Activated CD8-positive, alpha-beta memory T cell treated with anti-CD3 and anti-CD28 coated beads, Interleukin-2, amount 50 U/mL, for 24 hours (primary cell): Measurements from ENCODE around the gene NME7.
"Not testable (repeated sequence)": the region's sequence is repeated elsewhere in the genome, so short reads cannot be mapped to it uniquely, and the experiment has no call there.

Source experiments
- DNase-seq: peaks from one replicate; pipeline ENCODE4 v3.0.0-alpha.2; 2020; ENCODE audit errors: extremely low read depth

NME7 gene

GRCh38 chr1:169305948-169306347, 61.6 kb downstream of the NME7 start:
- no peak for DNase-seq

DNA sequence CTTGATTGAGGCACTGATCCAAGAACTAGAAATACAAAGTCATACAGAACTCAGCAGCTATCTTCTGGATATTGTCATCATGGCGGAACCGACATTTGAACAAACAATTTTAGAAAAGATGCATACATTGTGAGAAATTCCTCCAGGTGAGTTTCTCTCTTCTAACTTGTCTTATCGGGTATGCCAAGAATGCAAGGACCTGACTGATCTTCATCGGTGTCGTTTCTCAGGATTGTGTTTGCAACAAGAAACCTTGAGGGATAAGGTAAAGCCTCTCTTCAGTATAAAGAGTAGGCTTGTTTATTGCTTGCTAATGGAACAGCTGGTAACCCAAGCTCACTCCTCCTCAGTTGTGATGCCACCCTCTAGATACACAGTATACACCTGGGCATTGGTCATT, 62.2 kb downstream of the NME7 start:
- no peak for DNase-seq

- no peak for DNase-seq
Measured at GRCh38 chr1:169300854-169301253, 66.7 kb downstream of the NME7 start.

- DNase-seq = no peak
Measured at GRCh38 chr1:169298441-169298840, 69.2 kb downstream of the NME7 start.

- no peak for DNase-seq
Measured at GRCh38 chr1:169295846-169296245, 71.8 kb downstream of the NME7 start.

- no peak for DNase-seq
Measured at GRCh38 chr1:169295425-169295824, 72.2 kb downstream of the NME7 start.

- no peak for DNase-seq
Measured at GRCh38 chr1:169289016-169289415, 78.6 kb downstream of the NME7 start.

GRCh38 chr1:169288011-169288414, 79.6 kb downstream of the NME7 start:
- no peak for DNase-seq

- DNase-seq = no peak
Measured at GRCh38 chr1:169287280-169287679, 80.3 kb downstream of the NME7 start.

DNA sequence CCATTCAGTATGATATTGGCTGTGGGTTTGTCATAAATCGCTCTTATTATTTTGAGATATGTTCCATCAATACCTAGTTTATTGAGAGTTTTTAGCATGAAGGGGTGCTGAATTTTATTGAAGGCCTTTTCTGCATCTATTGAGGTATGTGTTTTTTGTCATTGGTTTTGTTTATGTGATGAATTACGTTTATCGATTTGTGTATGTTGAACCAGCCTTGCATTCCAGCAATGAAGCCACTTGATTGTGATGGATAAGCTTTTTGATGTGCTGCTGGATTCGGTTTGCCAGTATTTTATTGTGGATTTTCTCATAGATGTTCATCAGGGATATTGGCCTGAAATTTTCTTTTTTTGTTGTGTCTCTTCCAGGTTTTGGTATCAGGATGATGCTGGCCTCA, 86.0 kb downstream of the NME7 start:
- DNase-seq = not testable (repeated sequence)

- DNase-seq = no peak
Measured at GRCh38 chr1:169271098-169271497, 96.5 kb downstream of the NME7 start.

GRCh38 chr1:169266133-169266532, 101.5 kb downstream of the NME7 start:
- no peak for DNase-seq

DNA sequence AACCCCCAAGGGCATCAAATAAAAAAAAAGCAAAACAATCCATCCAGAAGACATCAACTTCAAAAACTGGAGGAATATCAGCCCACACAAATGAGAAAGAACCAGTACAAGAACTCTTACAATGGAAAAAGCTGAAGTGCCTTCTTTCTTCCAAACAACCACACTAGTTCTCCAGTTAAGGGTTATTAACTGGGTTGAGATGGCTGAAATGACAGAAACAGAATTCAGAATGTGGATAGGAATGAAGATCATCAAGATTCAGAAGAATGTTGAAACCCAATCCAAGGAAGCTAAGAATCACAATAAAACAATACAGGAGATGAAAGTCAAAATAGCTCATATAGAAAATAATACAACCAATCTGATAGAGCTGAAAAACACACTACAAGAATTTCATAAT, 104.5 kb downstream of the NME7 start:
- no peak for DNase-seq

DNA sequence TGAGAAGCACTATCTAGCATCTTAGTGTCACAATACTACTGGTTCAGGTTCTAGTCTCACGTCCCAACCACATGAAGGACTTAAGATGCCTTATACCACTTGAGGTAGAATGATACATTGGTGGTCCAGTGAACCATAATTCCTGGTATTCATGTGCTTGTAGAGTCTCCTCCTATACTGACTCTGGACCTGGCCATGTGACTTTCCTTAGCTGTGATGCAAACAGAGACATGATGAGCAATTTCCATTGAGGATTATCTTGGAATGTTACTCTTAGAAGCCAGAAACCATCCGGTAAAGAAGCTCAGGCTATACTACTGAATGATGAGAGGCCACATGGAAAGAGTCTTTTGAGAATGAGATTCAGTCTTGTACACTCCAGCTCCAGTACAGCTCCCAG, 105.7 kb downstream of the NME7 start:
- DNase-seq = no peak

DNA sequence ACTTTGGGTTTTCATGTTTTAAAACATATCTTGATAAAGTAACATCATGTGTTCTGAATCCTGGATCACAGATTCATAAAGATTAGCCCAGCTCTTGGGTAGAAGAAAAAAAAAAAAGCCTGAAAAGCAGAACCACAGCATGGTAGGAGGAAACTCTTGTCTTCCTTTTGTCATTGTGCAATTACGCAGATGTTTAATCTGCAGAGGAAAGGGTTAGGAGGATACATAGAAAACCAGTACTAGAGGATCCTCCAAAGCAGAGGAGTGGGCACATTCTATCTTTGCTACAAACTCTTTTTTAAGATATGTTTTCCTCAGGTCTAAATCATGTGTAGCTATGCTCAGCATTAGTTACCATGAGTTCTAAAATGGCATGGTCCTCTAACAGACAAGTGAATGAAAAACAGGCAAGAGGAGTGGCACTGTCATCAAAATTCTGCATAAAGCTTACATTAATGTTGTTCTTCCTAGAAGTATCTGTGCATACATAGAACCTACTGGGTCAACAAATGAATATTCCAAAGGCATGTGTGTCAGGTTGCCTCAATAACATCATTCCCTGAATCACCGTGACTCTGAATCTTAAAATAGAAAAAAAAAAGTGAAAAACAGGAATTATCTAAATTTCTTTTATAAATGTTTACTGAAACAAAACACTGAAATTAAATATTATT, 107.0 kb downstream of the NME7 start:
- DNase-seq = no peak

GRCh38 chr1:169259816-169260215, 107.8 kb downstream of the NME7 start:
- no peak for DNase-seq

DNA sequence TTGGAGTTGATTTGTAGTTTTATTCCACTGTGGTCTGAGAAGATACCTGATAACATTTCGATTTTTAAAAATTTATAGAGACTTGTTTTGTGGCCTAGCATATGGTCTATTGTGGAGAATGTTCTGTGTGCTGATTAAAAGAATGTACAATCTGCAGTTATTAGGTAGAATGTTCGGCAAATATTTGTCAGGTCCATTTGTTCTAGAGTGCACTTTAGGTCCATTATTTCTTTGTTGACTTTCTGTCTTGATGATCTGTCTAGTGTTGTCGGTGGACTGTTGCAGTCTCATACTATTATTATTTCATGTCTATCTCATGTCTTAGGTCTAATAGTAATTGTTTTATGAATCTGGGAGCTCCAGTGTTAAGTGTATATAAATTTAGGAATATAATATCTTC, 116.8 kb downstream of the NME7 start:
- DNase-seq = no peak

- DNase-seq = no peak
Measured at GRCh38 chr1:169250022-169250421, 117.6 kb downstream of the NME7 start.

DNA sequence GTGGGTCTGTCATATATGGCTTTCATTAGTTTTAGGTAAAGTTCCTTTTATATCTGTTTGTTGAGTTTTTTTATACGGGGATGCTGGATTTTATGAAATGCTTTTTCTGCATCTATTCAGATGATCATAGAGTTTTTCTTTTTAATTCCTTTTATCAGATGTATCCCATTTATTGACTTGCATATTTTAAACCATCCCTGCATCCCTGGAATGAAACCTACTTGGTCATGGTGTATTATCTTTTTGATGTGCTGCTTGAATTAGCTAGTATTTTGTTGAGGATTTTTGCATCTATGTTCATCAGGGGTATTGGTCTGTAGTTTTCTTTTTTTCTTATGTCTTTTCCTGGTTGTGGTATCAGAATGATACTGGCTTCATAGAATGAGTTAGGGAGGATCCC, 118.0 kb downstream of the NME7 start:
- no peak for DNase-seq

- DNase-seq = no peak
Measured at GRCh38 chr1:169245706-169246105, 121.9 kb downstream of the NME7 start.

DNA sequence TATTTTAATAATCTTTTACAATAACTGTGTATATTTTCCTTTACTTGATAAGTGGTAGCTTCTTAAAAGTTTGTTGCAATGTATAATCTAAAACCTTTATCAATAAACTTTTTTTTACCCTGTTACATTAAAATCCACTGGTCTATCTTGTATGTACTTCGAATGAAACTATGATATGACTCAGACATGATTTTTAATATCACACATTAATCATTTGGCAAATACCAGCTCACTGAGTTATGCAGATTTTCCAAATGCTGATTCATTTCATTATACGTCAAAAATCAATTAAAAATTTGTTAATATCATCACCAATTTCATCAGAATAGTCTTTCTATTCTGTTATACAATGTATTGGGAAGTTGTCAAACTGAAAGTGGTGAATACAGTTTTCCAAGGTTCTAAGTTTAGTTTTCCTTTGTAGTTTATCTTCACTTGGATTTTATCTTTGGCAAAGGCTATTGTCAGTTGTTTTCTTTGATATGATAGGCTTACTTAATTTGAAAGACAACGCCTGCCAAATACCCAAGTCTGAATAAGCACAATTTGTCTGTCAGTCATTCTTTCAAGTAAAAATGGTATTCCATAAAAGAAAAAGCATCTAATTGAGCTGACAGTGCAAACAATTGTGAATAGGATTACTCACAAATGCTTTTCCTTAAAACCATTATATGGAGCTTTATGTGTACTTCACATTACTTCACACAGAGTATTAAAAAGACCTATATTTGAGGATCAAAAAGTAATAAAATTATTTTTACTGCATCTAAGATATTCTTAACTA, 127.0 kb downstream of the NME7 start:
- no peak for DNase-seq

DNA sequence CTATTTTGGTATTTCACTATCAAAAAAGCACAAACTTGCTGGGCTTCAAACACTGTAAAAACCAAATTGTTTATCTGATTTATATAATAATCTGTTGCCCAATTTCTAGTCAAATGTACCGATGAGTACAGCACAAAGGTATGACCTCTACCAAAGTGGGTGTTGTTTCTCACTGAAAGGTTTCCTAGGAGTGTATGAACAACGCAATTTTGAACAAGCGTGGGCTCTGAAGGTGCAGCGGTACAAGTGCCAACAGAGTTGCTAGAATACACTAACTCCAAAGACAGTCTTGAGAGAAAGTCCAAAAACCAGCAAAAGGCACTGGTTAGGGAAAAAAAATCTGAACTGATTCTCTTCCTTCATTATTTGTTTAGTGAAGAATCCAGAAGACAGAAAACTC, 130.7 kb downstream of the NME7 start:
- DNase-seq = no peak

- DNase-seq = no peak
Measured at GRCh38 chr1:169236143-169236542, 131.5 kb downstream of the NME7 start.

DNA sequence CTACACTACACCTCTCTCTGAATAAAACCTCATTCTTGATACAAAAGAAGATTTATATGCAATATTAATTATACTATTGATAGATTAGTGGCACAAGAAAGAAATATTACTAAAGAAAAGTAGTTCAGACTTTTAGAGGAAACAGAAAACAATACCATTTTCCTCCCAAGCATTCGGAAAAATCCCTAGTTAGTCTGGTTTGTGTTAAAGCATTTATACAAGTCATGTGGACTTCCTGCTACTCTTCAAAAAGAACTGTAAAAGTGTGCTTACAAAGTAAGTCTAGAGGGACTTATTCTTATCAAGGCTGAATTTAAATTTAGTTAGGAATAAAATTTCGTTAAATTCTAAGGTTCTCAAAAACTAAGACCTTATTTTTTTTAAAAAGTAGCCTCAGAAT, 132.0 kb downstream of the NME7 start:
- no peak for DNase-seq
